Right lung (tissue), 5 donors: ENCODE measurements around the gene PTPRU. TPM values are rescaled to one million over a fixed set of nuclear protein-coding genes. Genes with fewer than 3 reads are reported as not detected.

Experiments
- DNase-seq, 2 donors: peaks; one replicate each; pipeline ENCODE4 v3.0.0-alpha.2; 2013
- polyA plus RNA-seq, 5 donors: library from polyadenylated mRNA; unstranded; fragments of 120-200 nt; gene quantifications; one replicate each; pipeline versions ENCODE4 v1.2.1 to v1.2.3, GENCODE V29; 2013; ENCODE audit warnings: inconsistent platforms in 1 of 5, low replicate concordance in 1 of 5; ENCODE audit not compliant: insufficient read length in 5 of 5, insufficient read depth in 1 of 5

The PTPRU gene
- polyA plus RNA-seq, 5 donors = 12.9 to 17.1 (median 16.6) TPM

GRCh38 chr1:29362764-29363163 lies 126.4 kb downstream of the PTPRU start:
- DNase-seq = no peak

GRCh38 chr1:29363536-29363935 lies 127.2 kb downstream of the PTPRU start:
- no peak for DNase-seq

- DNase-seq = no peak
Measured at GRCh38 chr1:29364101-29364678, 127.9 kb downstream of the PTPRU start.

DNA sequence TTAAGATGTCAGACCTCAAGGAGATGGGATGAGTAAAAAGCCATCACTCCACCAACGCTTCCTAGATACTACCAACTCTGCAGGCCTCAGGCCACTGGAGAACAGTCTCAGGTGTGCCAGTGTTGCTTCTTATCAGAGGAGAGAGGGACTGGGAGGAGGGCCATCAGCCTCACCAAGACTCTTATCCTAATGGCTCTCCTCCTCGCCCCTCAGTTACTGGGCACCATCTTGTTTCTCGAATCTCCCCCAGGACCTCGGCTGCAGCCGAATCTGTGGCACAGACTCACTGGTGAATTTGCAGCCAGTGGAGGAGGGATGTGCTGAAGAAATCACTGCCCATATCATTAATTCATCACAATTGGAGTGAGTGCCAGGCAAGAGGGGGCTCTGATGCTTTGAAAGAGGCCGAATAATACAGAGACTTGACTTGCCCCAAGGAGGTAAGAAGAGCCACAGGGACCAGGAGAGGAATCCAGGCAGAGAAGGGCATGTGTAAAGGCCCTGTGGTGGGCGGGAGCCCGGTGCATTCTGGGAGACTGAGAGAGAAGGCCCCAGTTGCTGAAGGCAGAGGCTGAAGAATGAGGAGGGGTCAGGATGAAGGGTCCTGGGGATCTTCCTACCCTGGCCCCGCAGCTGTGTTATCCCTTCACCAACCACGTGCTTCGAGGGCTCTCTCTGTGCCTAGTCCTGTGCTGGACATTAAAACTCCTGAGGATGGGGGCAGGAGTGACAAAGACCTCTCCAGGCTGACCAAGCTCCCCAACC lies 129.8 kb downstream of the PTPRU start:
- no peak for DNase-seq

DNA sequence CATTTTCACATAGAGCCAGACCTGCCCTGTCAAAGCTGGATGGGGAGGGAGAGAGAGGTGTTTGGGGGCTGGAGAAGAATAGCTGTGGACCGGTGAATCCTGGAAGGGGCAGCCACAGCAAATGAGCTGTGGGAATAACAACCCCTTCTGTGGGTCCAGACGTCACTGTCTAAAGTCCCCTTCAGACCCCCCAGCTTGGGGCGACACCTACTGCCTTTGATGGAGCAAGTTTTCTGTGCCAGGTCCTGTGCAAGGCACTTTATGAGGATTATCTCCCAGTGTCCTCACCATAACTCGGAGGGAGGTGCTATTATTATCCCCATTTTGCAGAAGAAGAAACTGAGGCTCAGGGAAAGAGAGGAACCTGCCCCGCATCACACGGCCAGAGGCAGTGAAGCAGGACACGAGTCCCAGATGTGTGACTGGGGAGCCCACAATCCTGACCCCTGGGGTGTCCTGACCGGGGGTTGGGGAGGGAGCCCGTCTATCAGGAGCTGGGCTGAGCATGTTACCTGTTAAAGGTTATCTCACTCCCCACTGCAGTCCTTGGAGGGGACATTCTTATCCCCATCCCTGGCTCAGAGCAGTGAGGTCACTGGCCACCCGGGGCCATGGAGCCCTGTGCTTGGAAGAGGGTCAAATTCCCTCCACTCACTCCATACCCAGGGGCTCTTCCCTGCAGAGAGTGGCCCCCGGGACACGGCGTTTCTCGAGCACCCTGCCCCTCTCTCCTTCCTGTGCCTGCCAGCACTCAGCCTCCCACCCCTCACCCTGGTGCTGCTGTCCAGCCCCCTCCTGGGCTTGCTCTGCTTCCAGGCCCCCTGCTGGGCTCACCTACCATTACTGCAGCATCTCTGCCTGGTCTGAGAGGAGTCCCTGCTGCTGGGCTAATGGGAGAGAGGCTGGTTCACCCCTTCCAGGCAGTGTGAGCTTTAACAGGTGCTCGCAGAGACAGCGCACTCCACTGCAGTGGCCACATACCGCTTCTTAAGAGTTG lies 132.9 kb downstream of the PTPRU start:
- no peak for DNase-seq

DNA sequence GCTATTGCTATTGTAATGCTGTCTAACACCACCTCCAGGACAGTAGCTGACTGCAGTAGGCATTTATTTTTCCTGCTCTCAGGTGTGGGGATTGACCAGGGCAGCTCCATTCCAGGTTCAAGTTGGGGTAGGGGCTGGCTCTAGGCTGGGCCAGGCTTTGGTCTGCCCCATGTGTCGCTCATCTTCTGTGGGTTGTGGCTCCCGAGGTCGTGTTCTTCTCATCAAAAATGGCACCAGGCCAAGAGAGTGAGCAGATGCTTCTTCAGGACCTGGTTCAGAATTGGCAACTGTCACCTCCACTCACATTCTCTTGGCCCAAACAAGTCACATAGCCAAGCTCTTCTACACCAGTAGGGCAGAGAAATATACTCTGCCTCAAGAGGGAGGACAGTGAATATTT lies 133.7 kb downstream of the PTPRU start:
- DNase-seq = no peak

- no peak for DNase-seq
Measured at GRCh38 chr1:29371332-29371731, 135.0 kb downstream of the PTPRU start.

DNA sequence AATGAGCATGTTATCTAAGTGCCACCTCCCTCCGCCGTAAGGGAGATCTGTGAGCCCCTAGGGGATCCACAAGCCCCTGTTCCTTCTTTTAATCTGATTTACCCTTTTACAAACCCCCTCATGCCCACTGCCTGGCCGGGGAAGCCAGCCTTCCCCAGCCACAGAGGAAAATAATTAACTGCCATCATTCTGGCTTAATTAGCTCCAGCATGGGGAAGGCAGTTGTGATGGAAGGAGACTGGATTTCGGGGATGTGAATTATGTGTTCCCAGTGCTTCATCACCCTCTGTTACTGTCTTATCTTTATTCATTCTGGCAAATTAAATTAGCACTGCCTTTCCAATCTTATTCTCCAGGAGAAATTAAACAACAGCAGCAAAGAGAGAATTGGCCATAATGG lies 135.8 kb downstream of the PTPRU start:
- DNase-seq = no peak

Other genes starting within 250 kb of the PTPRU start
- 10 to 100 TPM; 10.2 to 17.2 (median 15.8) TPM for gene TMEM200B, start 112.6 kb upstream of the PTPRU start, polyA plus RNA-seq
- gene SRSF4, start 54.6 kb upstream of the PTPRU start, polyA plus RNA-seq = 100 to 1,000 TPM; 110 to 131 (median 124) TPM
- gene MECR, start 5.6 kb upstream of the PTPRU start, polyA plus RNA-seq = 10 to 100 TPM; 23.8 to 35.8 (median 33.0) TPM